Measurements from ENCODE around the gene ZNF708. TPM values are rescaled to one million over a fixed set of nuclear protein-coding genes. Genes with fewer than 3 reads are reported as not detected.
"Not testable (repeated sequence)": the region's sequence is repeated elsewhere in the genome, so short reads cannot be mapped to it uniquely, and the experiment has no call there.

Gene ZNF708
- total and polyA plus RNA-seq, 4 donors: 19.5 to 43.2 (median 23.4) TPM

DNA sequence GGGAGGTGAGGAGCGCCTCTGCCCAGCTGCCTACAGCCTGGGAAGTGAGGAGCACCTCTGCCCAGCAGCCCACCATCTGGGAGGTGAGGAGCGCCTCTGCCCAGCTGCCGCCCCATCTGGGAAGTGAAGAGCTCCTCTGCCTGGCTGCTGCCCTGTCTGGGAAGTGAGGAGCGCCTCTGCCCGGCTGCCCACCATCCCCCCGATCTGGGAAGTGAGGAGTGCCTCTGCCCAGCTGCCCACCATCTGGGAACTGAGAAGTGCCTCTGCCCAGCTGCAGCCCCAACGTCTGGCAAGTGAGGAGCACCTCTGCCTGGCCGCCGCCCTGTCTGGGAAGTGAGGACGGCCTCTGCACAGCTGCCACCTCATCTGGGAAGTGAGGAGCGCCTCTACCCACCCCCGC is 64.3 kb downstream of the ZNF708 start:
- WGBS (ENCODE audit: insufficient coverage): 93% methylated on average over 12 of the region's 12 CpGs
- no peak for DNase-seq (ENCODE audit: low read depth in 4 of 6, low spot score in 6 of 6)
- no peaks in the 10 kb centered on the region for H3K36me3 ChIP-seq (ENCODE audit: control insufficient read depth, insufficient read depth, low read length)
- no peaks in the 10 kb centered on the region for H3K4me1 ChIP-seq (ENCODE audit: control insufficient read depth, insufficient read depth, low read length)
- no peak overlapping the region for H3K27ac ChIP-seq (ENCODE audit: low read depth, low read length)
- peaks cover 2% of the 10 kb centered on the region for H3K9me3 ChIP-seq (ENCODE audit: control insufficient read depth, insufficient read depth, low read length)
- H3K4me3 ChIP-seq (ENCODE audit: low read depth, low read length): no peak overlapping the region
- H3K27me3 ChIP-seq (ENCODE audit: control insufficient read depth, insufficient read depth, low read length): no peaks in the 10 kb centered on the region

DNA sequence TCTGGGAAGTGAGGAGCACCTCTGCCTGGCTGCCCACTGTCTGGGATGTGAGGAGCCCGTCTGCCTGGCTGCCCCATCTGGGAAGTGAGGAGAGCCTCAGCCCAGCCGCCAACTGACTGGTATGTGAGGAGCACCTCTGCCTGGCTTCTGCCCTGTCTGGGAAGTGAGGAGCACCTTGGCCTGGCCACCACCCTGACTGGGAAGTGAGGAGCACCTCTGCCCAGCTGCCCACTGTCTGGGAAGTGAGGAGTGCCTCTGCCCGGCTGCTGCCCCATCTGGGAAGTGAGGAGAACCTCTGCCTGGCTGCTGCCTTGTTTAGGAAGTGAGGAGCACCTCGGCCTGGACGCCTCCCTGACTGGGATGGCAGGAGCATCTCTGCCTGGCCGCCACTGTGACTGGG is 64.8 kb downstream of the ZNF708 start:
- Histone ChIP-seq H3K4me1 (ENCODE audit: control insufficient read depth, insufficient read depth, low read length) (no peaks in the 10 kb centered on the region), H3K4me3 (ENCODE audit: low read depth, low read length) (no peak overlapping the region), H3K27me3 (ENCODE audit: control insufficient read depth, insufficient read depth, low read length) (no peaks in the 10 kb centered on the region), H3K36me3 (ENCODE audit: control insufficient read depth, insufficient read depth, low read length) (no peaks in the 10 kb centered on the region), H3K9me3 (ENCODE audit: control insufficient read depth, insufficient read depth, low read length) (peaks cover 2% of the 10 kb centered on the region), H3K27ac (ENCODE audit: low read depth, low read length) (no peak overlapping the region)
- DNase-seq (ENCODE audit: low read depth in 4 of 6, low spot score in 6 of 6): no peak
- 78% methylated on average over 6 of the region's 6 CpGs for WGBS (ENCODE audit: insufficient coverage)

DNA sequence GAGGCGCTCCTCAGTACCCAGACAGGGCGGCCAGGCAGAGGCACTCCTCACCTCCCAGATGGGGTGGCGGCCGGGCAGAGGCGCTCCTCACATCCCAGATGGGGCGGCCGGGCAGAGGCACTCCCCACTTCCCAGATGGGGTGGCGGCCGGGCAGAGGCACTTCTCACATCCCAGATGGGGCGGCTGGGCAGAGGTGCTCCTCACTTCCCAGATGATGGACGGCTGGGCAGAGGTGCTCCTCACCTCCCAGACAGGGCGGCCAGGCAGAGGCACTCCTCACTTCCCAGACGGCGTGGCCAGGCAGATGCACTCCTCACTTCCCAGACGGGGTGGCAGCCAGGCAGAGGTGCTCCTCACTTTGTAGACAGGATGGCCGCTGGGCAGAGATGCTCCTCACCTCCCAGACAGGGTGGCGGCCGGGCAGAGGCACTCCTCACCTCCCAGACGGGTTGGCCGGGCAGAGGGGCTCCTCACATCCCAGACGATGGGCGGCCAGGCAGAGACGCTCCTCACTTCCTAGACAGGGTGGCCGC is 68.3 kb downstream of the ZNF708 start:
- H3K9me3 ChIP-seq (ENCODE audit: control insufficient read depth, insufficient read depth, low read length); DNase-seq (ENCODE audit: low read depth in 4 of 6, low spot score in 6 of 6); H3K4me3 ChIP-seq (ENCODE audit: low read depth, low read length); H3K27ac ChIP-seq (ENCODE audit: low read depth, low read length); H3K36me3 ChIP-seq (ENCODE audit: control insufficient read depth, insufficient read depth, low read length); H3K27me3 ChIP-seq (ENCODE audit: control insufficient read depth, insufficient read depth, low read length); H3K4me1 ChIP-seq (ENCODE audit: control insufficient read depth, insufficient read depth, low read length): not testable (repeated sequence)
- WGBS (ENCODE audit: insufficient coverage): 94% methylated on average over 20 of the region's 24 CpGs

DNA sequence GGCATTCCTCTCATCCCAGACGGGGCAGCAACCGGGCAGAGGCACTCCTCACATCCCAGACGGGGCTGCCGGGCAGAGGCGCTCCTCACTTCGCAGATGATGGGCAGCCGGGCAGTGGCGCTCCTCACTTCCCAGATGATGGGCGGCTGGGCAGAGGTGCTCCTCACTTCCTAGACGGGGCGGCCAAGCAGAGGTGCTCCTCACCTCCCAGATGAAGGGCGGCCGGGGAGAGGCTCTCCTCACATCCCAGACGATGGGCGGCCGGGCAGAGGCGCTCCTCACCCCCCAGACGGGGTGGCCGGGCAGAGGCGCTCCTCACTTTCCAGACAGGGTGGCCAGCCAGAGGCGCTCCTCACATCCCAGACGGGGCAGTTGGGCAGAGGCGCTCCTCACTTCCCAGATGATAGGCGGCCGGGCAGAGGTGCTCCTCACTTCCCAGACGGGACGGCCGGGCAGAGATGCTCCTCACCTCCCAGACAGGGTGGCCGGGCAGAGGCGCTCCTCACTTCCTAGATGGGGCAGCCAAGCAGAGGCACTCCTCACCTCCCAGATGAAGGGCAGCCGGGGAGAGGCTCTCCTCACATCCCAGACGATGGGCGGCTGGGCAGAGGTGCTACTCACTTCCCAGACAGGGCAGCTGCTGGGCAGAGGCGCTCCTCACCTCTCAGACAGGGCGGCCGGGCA is 68.9 kb downstream of the ZNF708 start:
- no peak for DNase-seq (ENCODE audit: low read depth in 4 of 6, low spot score in 6 of 6)
- Histone ChIP-seq H3K4me3 (ENCODE audit: low read depth, low read length) (no peak overlapping the region), H3K27ac (ENCODE audit: low read depth, low read length) (no peak overlapping the region), H3K27me3 (ENCODE audit: control insufficient read depth, insufficient read depth, low read length) (no peaks in the 10 kb centered on the region), H3K9me3 (ENCODE audit: control insufficient read depth, insufficient read depth, low read length) (peaks cover 4% of the 10 kb centered on the region), H3K4me1 (ENCODE audit: control insufficient read depth, insufficient read depth, low read length) (no peaks in the 10 kb centered on the region), H3K36me3 (ENCODE audit: control insufficient read depth, insufficient read depth, low read length) (no peaks in the 10 kb centered on the region)
- 94% methylated on average over 36 of the region's 36 CpGs for WGBS (ENCODE audit: insufficient coverage)

DNA sequence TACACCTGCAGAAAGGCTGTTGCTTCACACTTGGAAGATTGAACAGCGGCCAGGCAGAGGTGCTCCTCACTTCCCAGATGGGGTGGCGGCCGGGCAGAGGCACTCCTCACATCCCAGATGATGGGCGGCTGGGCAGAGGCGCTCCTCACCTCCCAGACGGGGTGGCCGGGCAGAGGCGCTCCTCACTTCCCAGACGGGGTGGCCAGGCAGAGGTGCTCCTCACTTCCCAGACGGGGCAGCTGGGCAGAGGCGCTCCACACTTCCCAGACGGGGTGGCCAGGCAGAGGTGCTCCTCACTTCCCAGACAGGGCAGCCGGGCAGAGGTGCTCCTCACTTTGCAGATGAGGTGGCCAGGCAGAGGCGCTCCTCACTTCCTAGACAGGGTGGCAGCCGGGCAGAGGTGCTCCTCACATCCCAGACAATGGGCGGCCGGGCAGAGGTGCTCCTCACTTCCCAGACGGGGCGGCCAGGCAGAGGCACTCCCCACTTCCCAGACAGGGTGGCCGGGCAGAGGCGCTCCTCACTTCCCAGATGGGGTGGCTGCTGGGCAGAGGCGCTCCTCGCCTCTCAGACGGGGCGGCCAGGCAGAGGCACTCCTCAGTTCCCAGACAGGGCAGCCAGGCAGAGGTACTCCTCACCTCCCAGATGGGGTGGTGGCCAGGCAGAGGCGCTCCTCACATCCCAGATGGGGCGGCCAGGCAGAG is 69.6 kb downstream of the ZNF708 start:
- DNase-seq (ENCODE audit: low read depth in 4 of 6, low spot score in 6 of 6); H3K4me1 ChIP-seq (ENCODE audit: control insufficient read depth, insufficient read depth, low read length); H3K9me3 ChIP-seq (ENCODE audit: control insufficient read depth, insufficient read depth, low read length); H3K4me3 ChIP-seq (ENCODE audit: low read depth, low read length); H3K27ac ChIP-seq (ENCODE audit: low read depth, low read length); H3K36me3 ChIP-seq (ENCODE audit: control insufficient read depth, insufficient read depth, low read length); H3K27me3 ChIP-seq (ENCODE audit: control insufficient read depth, insufficient read depth, low read length): not testable (repeated sequence)
- WGBS (ENCODE audit: insufficient coverage): 88% methylated on average over 27 of the region's 27 CpGs

DNA sequence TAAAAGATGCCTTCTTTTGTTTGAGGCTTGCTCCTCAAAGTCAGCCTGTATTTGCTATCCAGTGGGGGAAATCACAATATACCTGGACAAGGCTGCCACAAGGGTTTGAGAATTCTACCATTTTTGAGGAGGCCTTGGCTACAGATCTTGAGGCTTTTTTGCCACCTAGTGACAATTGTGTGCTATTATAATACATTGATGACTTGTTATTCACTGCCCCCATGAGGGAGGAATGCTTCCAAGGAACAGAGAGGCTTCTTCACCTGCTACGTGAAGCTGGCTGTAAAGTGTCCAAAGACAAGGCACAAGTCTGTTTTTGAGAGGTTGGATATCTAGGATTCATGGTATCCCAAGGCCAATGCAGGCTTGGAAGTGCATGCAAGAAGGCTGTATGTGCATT is 72.5 kb downstream of the ZNF708 start:
- H3K4me3 ChIP-seq (ENCODE audit: low read depth, low read length): no peak overlapping the region
- no peaks in the 10 kb centered on the region for H3K4me1 ChIP-seq (ENCODE audit: control insufficient read depth, insufficient read depth, low read length)
- no peak overlapping the region for H3K27ac ChIP-seq (ENCODE audit: low read depth, low read length)
- H3K9me3 ChIP-seq (ENCODE audit: control insufficient read depth, insufficient read depth, low read length): peaks cover 4% of the 10 kb centered on the region
- no peaks in the 10 kb centered on the region for H3K36me3 ChIP-seq (ENCODE audit: control insufficient read depth, insufficient read depth, low read length)
- no peaks in the 10 kb centered on the region for H3K27me3 ChIP-seq (ENCODE audit: control insufficient read depth, insufficient read depth, low read length)
- WGBS (ENCODE audit: insufficient coverage): 88% methylated on average over 1 of the region's 1 CpG
- DNase-seq (ENCODE audit: low read depth in 4 of 6, low spot score in 6 of 6): no peak

Other genes starting within 250 kb of the ZNF708 start
- gene ZNF714, start 247.2 kb downstream of the ZNF708 start, total RNA-seq: 10 to 100 TPM; 16.3 to 35.3 TPM
- gene ZNF714, start 247.2 kb downstream of the ZNF708 start, polyA plus RNA-seq (ENCODE audit: insufficient read length in 2 of 2): 10 to 100 TPM; 14.4 to 19.7 TPM
- 10 to 100 TPM; 13.5 to 20.1 TPM for gene ZNF431, start 187.4 kb downstream of the ZNF708 start, total RNA-seq
- 10 to 100 TPM; 13.2 to 20.9 TPM for gene ZNF431, start 187.4 kb downstream of the ZNF708 start, polyA plus RNA-seq (ENCODE audit: insufficient read length in 2 of 2)
- 10 to 100 TPM; 24.4 to 27.1 TPM for gene ZNF738, start 29.6 kb upstream of the ZNF708 start, total RNA-seq
- gene ZNF738, start 29.6 kb upstream of the ZNF708 start, polyA plus RNA-seq (ENCODE audit: insufficient read length in 2 of 2): 10 to 100 TPM; 36.9 to 37.1 TPM
- gene ZNF493, start 67.7 kb upstream of the ZNF708 start, total RNA-seq: 100 to 1,000 TPM in 1 of 2 donors, 10 to 100 TPM in 1; 38.7 to 109 TPM
- gene ZNF493, start 67.7 kb upstream of the ZNF708 start, polyA plus RNA-seq (ENCODE audit: insufficient read length in 2 of 2): 10 to 100 TPM; 28.1 to 28.7 TPM
- 10 to 100 TPM; 20.7 to 23.8 TPM for gene ZNF429, start 176.2 kb upstream of the ZNF708 start, total RNA-seq
- 10 to 100 TPM; 30.4 to 31.1 TPM for gene ZNF429, start 176.2 kb upstream of the ZNF708 start, polyA plus RNA-seq (ENCODE audit: insufficient read length in 2 of 2)

Measured in spinal cord (tissue), 10 donors.